ENCODE data around the gene SPRYD4.

Gene SPRYD4

GRCh38 chr12:56520506-56520905, 52.1 kb downstream of the SPRYD4 start:
- DNase-seq (ENCODE audit: low read depth in 1 of 2, low spot score in 1 of 2) = no peak

- DNase-seq (ENCODE audit: low read depth in 1 of 2, low spot score in 1 of 2) = no peak
Measured at GRCh38 chr12:56521209-56521589, 52.8 kb downstream of the SPRYD4 start.

GRCh38 chr12:56521590-56522371, 53.4 kb downstream of the SPRYD4 start, which contains the start of gene RBMS2:
Gene RBMS2, plus strand, starts transcription at chr12:56521820. Its CDS starts 204 bp downstream, at chr12:56522024.
- peak in 1 of 2 donors; percentile 5 for DNase-seq (ENCODE audit: low read depth in 1 of 2, low spot score in 1 of 2)

- DNase-seq (ENCODE audit: low read depth in 1 of 2, low spot score in 1 of 2) = no peak
Measured at GRCh38 chr12:56522411-56523193, 54.2 kb downstream of the SPRYD4 start.

GRCh38 chr12:56528846-56529245, 60.5 kb downstream of the SPRYD4 start:
- no peak for DNase-seq (ENCODE audit: low read depth in 1 of 2, low spot score in 1 of 2)

All from activated T-helper 1 cell treated with anti-CD3 and anti-CD28 coated beads, Interleukin-2, amount 50 U/mL, for 16 hours (primary cell).